Natural killer cell treated with Interleukin-12 subunit alpha and Interleukin-12 subunit beta and Interleukin-15 and Interleukin-18, amount 100 ng/mL, for 72 hours (primary cell): ENCODE measurements around the gene FYB2. TPM values are rescaled to one million over a fixed set of nuclear protein-coding genes. Genes with fewer than 3 reads are reported as not detected.

Experiments
- ATAC-seq, 2 donors: fragments of 150-1000 bp; cut with Tn5 transposase in 1 of 2; sonication (Bioruptor Pico), chemical (Tn5 transposase) in 1 of 2; 2 replicates each; pipeline ENCODE4 v1.10.0; 2021
- DNase-seq: peaks from one replicate; pipeline ENCODE4 v3.0.0; 2022; ENCODE audit warnings: low spot score
- H3K27ac Mint-ChIP-seq, 2 donors: 1 replicate in 1 of 2; 2 replicates in 1 of 2; pipeline ENCODE4 v1.8.0; 2022; ENCODE audit warnings: mixed read lengths in 2 of 2, mild to moderate bottlenecking in 1 of 2, moderate library complexity in 1 of 2
- H3K27me3 Mint-ChIP-seq, 2 donors: 1 replicate in 1 of 2; 2 replicates in 1 of 2; pipeline ENCODE4 v1.8.0; 2022; ENCODE audit warnings: mixed read lengths in 2 of 2
- H3K36me3 Mint-ChIP-seq: one replicate; pipeline ENCODE4 v1.8.0; 2022; ENCODE audit warnings: mixed read lengths
- H3K4me1 Mint-ChIP-seq, 2 donors: 1 replicate in 1 of 2; 2 replicates in 1 of 2; pipeline ENCODE4 v1.8.0; 2022; ENCODE audit warnings: low read depth in 2 of 2, mixed read lengths in 2 of 2, mild to moderate bottlenecking in 1 of 2
- H3K4me3 Mint-ChIP-seq: one replicate; pipeline ENCODE4 v1.8.0; 2022; ENCODE audit warnings: mixed read lengths
- H3K9me3 Mint-ChIP-seq: 2 replicates; pipeline ENCODE4 v1.8.0; 2022; ENCODE audit warnings: mixed read lengths
- total RNA-seq, 2 donors: library from RNA; stranded (reverse); gene quantifications; one replicate each; pipeline ENCODE4 v1.2.3, GENCODE V29; 2022

Gene FYB2
- total RNA-seq, 2 donors from 2014 or later = not detected

DNA sequence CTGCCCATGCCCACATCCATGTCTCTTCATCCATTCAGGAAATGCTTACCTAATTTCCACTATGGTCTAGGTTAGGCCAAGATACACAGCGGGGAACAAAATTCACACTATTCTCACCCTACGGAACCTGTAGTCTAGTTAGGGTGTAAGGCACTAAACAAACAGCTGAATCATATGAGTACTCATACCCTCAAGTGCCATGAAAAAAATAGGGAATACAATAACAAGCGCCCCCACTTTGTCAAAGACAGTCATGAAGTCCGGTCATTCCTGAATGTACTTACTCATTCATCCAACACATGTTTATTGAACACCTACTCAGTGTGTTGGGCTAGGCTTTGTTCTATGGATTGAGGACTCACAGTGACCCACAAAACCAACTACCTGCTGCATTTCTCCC is 6.2 kb upstream of the FYB2 start:
- Mint-ChIP-seq H3K27me3 (peaks cover 21 to 35% of the 10 kb centered on the region in 2 donors), H3K4me1 (no peaks in the 10 kb centered on the region)

DNA sequence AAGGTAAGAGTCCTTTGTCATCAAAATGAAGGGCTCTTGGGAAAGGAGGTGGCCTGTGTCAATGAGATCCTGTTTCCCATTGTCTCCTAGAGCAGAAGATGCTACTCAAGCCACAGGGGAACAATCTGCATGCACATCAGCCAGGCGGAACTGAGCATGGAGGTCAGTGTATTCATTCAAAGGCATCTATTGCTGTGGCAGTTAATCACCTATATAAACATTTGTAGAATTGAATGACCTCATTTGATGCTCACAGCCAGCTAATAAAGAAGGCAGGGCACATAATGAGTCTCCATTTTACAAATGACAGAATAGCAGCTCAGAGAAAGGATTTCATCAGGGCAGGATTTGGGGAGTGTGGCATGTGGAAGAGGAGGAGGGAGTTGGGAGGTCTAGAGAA is 5.7 kb upstream of the FYB2 start:
- Mint-ChIP-seq H3K27ac (no peak overlapping the region), H3K9me3 (no peaks in the 10 kb centered on the region), H3K4me1 (no peaks in the 10 kb centered on the region), H3K36me3 (no peaks in the 10 kb centered on the region), H3K4me3 (no peak overlapping the region), H3K27me3 (peaks cover 21 to 35% of the 10 kb centered on the region in 2 donors)
- DNase-seq = no peak
- ATAC-seq = no peak

More for the DNA sequence above, 6.2 kb upstream of the FYB2 start:
- Mint-ChIP-seq H3K36me3 (no peaks in the 10 kb centered on the region), H3K4me3 (no peak overlapping the region), H3K27ac (no peak overlapping the region), H3K9me3 (no peaks in the 10 kb centered on the region)
- no peak for ATAC-seq
- no peak for DNase-seq

DNA sequence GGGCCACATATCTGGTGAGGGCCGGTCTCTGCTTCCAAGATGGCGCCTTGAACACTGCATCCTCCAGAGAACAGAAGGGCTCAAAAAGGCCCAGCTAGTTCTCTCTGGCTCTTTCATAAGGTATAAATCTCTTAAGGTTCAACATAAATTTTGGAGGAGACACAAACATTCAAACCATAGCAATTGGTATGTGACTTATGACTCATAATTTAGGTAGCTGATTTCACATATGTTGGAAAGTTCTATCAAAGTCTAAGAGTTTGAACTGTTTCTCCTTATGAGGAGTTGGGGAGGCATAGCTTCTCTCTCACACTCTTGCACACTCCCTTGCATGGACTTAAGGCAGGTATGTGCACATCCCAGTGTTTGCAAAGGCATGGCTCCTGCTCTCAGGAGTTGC is 5.1 kb upstream of the FYB2 start:
- Mint-ChIP-seq H3K27ac (no peak overlapping the region), H3K36me3 (no peaks in the 10 kb centered on the region)

DNA sequence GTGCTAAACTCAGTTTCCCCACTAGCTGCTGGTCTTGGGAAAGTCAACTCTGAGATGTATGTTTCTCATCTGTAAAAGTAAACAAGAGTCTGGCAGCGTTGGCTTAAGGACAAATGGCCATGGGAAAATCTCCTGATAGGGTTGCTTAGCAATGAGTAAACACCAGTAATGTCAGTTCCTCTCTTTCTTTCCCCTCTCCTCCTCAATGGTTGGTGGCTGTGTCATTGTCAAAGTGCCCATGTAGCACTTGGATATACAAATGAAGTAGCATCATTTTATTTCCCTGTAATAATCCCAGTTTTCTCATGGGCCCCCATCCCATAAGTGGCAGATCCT is 2.2 kb upstream of the FYB2 start:
- Mint-ChIP-seq H3K27me3 (peaks cover 18 to 38% of the 10 kb centered on the region in 2 donors), H3K4me1 (no peaks in the 10 kb centered on the region), H3K27ac (no peak overlapping the region), H3K9me3 (no peaks in the 10 kb centered on the region), H3K4me3 (no peak overlapping the region), H3K36me3 (no peaks in the 10 kb centered on the region)
- DNase-seq = no peak
- no peak for ATAC-seq

More for the DNA sequence above, 5.1 kb upstream of the FYB2 start:
- Mint-ChIP-seq H3K4me1 (no peaks in the 10 kb centered on the region), H3K27me3 (peaks cover 17 to 29% of the 10 kb centered on the region in 2 donors), H3K4me3 (no peak overlapping the region), H3K9me3 (no peaks in the 10 kb centered on the region)
- DNase-seq (no peak), ATAC-seq (no peak)

DNA sequence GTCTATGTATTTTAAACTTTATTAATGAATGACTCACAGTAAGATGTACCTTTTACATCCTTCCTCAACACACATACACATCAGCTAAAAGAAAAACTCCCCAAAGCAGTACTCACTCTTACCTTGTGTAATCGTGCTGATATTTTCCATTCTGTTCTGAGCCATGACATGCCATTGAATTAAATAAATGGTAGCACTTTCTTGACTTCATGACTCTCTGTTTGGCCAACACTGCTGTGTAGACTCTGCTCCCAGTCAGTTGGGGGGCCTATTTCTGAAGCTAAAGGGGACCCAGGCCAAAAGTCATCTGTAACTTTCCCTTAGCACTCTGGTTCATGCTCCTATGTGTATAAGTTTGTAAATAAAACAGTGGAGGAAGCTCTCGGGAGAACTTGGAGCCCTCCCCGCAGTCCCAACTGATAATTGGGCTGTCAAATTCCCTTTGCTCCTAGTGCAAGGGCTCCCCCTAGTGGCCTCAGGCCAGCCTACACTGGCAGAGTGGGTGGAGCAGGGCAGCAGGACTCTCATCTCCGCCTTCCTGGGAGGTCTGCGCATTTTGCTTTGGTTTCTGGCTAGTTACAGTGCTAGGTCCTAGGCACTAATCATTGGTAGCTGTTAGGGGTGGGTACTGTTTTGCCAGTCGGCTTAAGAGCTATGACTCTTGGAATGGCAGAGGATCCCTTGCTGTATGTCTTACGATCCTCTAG is 1.7 kb upstream of the FYB2 start:
- H3K36me3 Mint-ChIP-seq = no peaks in the 10 kb centered on the region
- H3K27me3 Mint-ChIP-seq = peaks cover 14 to 37% of the 10 kb centered on the region in 2 donors
- no peaks in the 10 kb centered on the region for H3K9me3 Mint-ChIP-seq
- no peaks in the 10 kb centered on the region for H3K4me1 Mint-ChIP-seq
- H3K4me3 Mint-ChIP-seq = no peak overlapping the region
- ATAC-seq = peak; percentile 72 to 79
- H3K27ac Mint-ChIP-seq = no peak overlapping the region
- DNase-seq = peak; percentile 79

DNA sequence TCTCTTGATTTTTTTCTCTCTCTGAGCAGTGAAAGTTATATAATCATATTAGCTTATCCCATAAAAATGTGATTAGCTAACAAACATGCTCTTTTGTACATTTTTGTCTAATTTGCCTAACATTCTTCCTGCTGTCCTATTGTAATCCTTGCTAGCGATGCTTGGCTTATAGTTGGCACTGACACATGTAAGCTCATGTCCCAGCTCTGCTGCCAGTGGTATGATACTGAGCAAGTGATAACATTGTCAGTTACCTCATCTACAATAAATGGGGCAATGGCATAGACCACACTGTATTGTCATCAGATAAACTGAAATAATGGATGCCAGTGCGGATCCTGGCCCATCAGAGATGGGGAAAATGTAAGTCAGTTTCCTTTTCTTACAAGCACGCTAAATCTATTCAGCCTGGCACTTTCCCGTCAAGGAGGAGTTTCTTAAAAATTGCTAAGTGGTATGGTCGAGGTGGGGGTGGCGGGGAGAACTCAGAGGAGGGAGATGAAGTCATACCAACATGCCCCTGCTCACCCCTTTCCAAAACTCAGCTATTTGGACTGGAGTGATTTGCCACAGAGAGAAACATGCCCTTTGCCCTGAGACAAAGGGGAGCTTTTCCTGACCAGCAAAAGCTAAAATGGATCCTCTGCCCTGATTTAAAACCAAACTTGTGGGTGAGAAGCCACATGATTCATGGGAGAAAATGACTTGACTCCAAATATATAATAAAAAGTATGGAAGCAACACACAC is 1.3 kb downstream of the FYB2 start:
- H3K4me1 Mint-ChIP-seq = no peaks in the 10 kb centered on the region
- no peak overlapping the region for H3K27ac Mint-ChIP-seq
- ATAC-seq (no peak), DNase-seq (no peak)
- no peaks in the 10 kb centered on the region for H3K9me3 Mint-ChIP-seq
- no peak overlapping the region for H3K4me3 Mint-ChIP-seq
- H3K27me3 Mint-ChIP-seq = peaks cover 22 to 39% of the 10 kb centered on the region in 2 donors
- no peaks in the 10 kb centered on the region for H3K36me3 Mint-ChIP-seq

DNA sequence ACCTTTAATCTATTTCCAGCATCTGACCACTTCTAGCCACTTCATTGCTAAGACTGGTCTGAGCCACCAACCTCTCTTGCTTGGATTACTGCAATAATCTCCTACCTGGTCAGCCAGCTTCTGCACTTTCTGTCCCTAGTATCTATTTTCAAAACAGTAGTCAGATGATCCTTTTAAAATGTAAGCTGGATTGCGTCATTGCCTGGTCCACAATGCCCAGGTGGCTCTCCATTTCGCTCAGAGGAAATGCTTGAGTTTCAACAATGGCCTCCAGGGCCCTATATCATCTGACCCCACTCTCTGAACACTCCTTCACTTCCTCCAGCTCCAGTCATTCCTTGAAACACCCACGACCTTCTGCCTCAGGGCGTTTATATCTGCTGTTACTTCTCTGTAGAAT is 2.3 kb downstream of the FYB2 start:
- Mint-ChIP-seq H3K27me3 (peaks cover 26 to 43% of the 10 kb centered on the region in 2 donors), H3K4me3 (no peak overlapping the region), H3K27ac (no peak overlapping the region), H3K36me3 (no peaks in the 10 kb centered on the region), H3K4me1 (no peaks in the 10 kb centered on the region), H3K9me3 (no peaks in the 10 kb centered on the region)
- ATAC-seq = no peak
- DNase-seq = no peak

DNA sequence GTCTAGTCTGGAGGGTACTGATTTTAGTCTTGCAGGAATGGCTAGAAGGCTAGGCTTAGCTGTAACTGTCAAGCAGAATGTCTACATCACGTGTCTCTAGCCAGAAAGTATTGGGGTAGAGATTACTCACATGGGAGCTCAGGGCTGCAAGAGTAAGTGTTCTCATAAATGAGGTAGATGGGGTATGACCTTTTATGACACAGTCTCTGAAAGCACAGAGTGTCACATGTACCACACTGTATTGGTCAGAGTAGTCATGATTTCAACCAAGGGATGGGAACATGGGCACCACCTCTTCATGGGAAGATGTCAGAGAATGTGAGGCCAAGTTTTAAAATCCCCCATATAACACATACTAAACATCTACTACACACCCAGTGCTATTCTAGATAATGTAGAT is 2.9 kb downstream of the FYB2 start:
- Mint-ChIP-seq H3K36me3 (no peaks in the 10 kb centered on the region), H3K4me3 (no peak overlapping the region), H3K27ac (no peak overlapping the region), H3K4me1 (no peaks in the 10 kb centered on the region), H3K27me3 (peaks cover 26 to 43% of the 10 kb centered on the region in 2 donors), H3K9me3 (no peaks in the 10 kb centered on the region)
- DNase-seq (no peak), ATAC-seq (no peak)

DNA sequence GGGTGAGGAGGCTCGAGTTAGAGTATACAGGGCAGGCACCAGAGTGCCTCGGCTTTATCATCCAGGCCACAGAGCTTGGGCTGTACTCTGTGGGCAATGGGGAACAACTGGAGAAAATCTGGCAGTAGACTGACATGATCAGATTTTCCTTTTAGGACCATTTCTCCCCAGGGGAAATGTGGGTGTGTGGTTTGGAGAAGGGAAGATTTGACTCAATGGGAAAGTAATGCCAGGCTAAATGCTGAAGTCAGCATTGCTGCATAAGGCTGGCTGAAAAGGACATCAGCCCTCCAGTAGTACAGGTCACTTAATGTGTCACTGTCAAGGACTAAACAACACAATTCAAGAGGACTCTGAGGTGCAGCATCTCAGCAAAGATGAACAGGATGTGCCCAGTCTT is 5.0 kb downstream of the FYB2 start:
- Mint-ChIP-seq H3K4me1 (no peaks in the 10 kb centered on the region), H3K27me3 (peaks cover 40 to 61% of the 10 kb centered on the region in 2 donors), H3K9me3 (no peaks in the 10 kb centered on the region), H3K4me3 (no peak overlapping the region), H3K36me3 (no peaks in the 10 kb centered on the region), H3K27ac (no peak overlapping the region)
- DNase-seq (no peak), ATAC-seq (peak in 1 of 2 donors; percentile 48)

DNA sequence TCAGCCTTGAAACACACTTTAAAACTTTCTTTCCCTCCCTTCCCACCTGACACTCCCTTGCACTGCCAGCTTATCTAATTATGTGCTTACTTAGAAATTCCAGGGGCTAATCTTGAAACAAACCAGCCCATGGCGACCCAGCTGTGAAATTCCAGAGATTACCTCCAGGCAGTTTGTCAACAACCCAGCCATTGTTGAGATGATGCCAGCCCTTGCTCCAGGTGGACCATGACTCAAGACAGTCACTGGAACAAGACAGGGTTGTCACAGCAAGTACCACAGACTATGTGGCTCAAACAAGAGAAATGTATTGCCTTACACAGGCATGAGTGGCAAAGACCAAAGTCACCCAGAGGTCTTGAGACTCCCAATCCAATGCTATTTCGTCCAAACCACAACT is 7.9 kb downstream of the FYB2 start:
- Mint-ChIP-seq H3K36me3 (no peaks in the 10 kb centered on the region), H3K27ac (no peak overlapping the region), H3K9me3 (no peaks in the 10 kb centered on the region), H3K27me3 (peaks cover 34 to 42% of the 10 kb centered on the region in 2 donors), H3K4me3 (no peak overlapping the region), H3K4me1 (no peaks in the 10 kb centered on the region)
- ATAC-seq = no peak
- DNase-seq = no peak

DNA sequence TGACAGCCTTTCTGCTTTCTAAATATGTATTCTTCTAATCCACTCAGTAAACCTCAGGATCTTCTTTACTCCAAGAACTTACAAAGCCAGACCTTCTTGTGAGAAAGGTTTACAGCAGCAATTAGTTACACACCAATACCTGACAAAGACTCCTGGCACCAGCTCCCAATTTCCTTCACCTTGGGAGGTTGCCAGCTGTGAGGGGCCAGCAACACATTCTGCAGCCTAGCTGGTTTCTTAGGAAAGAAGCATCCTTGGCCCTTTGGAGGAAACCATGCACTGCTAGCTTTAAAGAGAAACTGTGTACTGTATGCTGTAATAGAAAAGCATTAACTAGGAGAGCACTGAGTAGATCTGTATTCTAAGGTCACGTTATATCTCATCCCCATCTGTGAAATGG is 10.8 kb downstream of the FYB2 start:
- Mint-ChIP-seq H3K4me3 (no peak overlapping the region), H3K9me3 (no peaks in the 10 kb centered on the region), H3K27ac (no peak overlapping the region), H3K27me3 (peaks cover 36 to 46% of the 10 kb centered on the region in 2 donors), H3K4me1 (no peaks in the 10 kb centered on the region), H3K36me3 (no peaks in the 10 kb centered on the region)
- ATAC-seq (no peak), DNase-seq (no peak)

DNA sequence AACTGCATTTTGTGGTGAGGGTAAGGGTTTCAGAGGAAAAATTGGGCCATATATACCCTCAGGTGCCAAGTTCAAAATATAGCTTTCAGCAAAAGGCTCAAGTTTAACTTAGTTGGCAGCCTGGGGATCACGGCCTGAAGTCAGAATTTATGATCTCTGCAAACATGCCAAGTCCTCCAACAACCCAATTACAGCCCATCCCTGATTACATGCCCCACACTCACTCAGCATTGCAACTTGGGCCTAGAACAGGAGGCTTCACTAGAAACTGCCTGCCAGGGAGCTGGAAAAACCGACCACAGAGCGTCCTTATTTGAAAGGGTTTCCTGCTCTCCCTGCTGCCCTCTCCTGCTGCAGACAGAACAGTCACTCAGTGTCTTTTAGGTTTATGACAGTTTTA is 12.4 kb downstream of the FYB2 start:
- Mint-ChIP-seq H3K27ac (no peak overlapping the region), H3K4me3 (no peak overlapping the region), H3K36me3 (no peaks in the 10 kb centered on the region), H3K27me3 (peaks cover 29 to 38% of the 10 kb centered on the region in 2 donors), H3K4me1 (no peaks in the 10 kb centered on the region), H3K9me3 (no peaks in the 10 kb centered on the region)
- DNase-seq = no peak
- ATAC-seq = no peak

DNA sequence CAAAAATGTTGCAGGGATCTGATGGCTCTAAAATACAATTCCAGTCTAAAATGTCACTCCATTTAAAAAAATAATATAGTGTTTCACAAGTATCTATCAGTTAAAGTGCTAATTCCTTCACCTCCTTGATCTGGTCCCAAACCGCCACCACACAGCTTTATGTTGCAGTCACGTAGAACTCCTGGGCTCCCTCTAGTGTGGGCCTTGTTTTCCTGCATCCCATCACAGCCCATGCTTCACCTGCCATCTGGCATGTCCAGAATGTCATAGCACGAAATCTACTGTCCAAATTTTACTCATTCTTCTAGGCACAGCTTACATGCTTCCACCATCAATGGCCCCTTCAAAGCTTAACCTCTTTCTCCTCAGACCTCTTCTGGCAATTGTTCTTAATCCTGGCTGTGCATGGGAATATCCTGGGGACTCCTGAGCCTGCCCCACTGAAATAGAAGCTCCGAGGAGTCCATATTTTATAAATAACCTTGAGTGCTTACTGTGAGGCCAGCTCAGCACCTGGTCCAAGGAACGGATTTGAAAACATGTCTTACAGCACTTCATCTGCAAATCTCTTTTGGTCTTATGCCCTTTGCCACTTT is 15.5 kb downstream of the FYB2 start:
- Mint-ChIP-seq H3K9me3 (no peaks in the 10 kb centered on the region), H3K4me3 (no peak overlapping the region), H3K36me3 (no peaks in the 10 kb centered on the region), H3K27me3 (peaks cover 15 to 16% of the 10 kb centered on the region in 2 donors), H3K27ac (no peak overlapping the region), H3K4me1 (no peaks in the 10 kb centered on the region)
- no peak for ATAC-seq
- no peak for DNase-seq
